Calu3 (cell line): Measurements from ENCODE around the gene CDC45. TPM values are rescaled to one million over a fixed set of nuclear protein-coding genes. Genes with fewer than 3 reads are reported as not detected.

Experiments used
- BruUV-seq: library from RNA; stranded (reverse); fragments of 400-500 nt; replicated peaks from 2 replicates; lab custom pipeline; 2021; lab: Mats Ljungman, UMichigan
- CTCF ChIA-PET: fragments of 300-600 bp; sonication (Branson Sonifier 250); formaldehyde crosslinking; loops from one replicate; lab custom pipeline; 2022; ENCODE audit warnings: antibody characterized with exemption; lab: Charles Lee
- DNase-seq: peaks from one replicate; pipeline ENCODE4 v3.0.0; 2022
- H3K27ac Mint-ChIP-seq: one replicate; pipeline ENCODE4 v1.8.0; 2022; ENCODE audit warnings: mixed read lengths; ENCODE audit not compliant: unreplicated experiment
- H3K27me3 Mint-ChIP-seq: one replicate; pipeline ENCODE4 v1.8.0; 2022; ENCODE audit warnings: mixed read lengths; ENCODE audit not compliant: unreplicated experiment
- H3K36me3 Mint-ChIP-seq: one replicate; pipeline ENCODE4 v1.8.0; 2022; ENCODE audit warnings: mild to moderate bottlenecking, moderate library complexity, mixed read lengths; ENCODE audit not compliant: insufficient read depth, unreplicated experiment
- H3K4me1 Mint-ChIP-seq: one replicate; pipeline ENCODE4 v1.8.0; 2022; ENCODE audit warnings: mild to moderate bottlenecking, low read depth, mixed read lengths; ENCODE audit not compliant: unreplicated experiment
- H3K4me3 Mint-ChIP-seq: one replicate; pipeline ENCODE4 v1.8.0; 2022; ENCODE audit warnings: mild to moderate bottlenecking, low read depth, moderate library complexity, mixed read lengths; ENCODE audit not compliant: unreplicated experiment
- H3K9me3 Mint-ChIP-seq: one replicate; pipeline ENCODE4 v1.8.0; 2022; ENCODE audit warnings: low read depth, mixed read lengths; ENCODE audit not compliant: unreplicated experiment
- intact Hi-C: fragments of 100-400 bp; cut with micrococcal nuclease; formaldehyde crosslinking; loops from one replicate; pipeline ENCODE4 v1.10.0; 2022; ENCODE audit not compliant: unreplicated experiment
- total RNA-seq: library from RNA; stranded (reverse); gene quantifications from 2 replicates; pipeline ENCODE4 v1.2.3, GENCODE V29; 2022
- TF ChIP-seq, protein P1 (sequence below): fragments of 200-600 bp; IDR thresholded peaks from one replicate; pipeline ENCODE4 v1.8.0; 2022; ENCODE audit warnings: antibody characterized with exemption; ENCODE audit not compliant: unreplicated experiment

Gene CDC45
- total RNA-seq, 1 experiment from 2014 or later: 45.0 TPM

DNA sequence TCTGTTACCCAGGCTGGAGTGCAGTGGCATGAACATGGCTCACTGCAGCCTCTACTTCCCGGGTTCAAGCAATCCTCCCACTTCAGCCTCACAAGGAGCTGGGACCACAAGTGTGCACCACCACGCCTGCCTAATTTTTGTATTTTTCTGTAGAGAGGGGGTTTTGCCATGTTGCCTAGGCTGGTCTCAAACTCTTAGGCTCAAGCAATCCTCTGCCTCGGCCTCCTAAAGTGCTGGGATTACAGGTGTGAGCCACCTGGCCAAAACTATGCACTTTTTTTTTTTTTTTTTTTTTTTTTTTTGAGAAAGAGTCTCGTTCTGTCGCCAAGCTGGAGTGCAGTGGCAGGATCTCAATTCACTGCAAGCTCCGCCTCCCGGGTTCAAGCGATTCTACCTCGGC lies 56.8 kb downstream of the CDC45 start:
- no TSS peak for BruUV-seq
- intact Hi-C loops: no loop called here

DNA sequence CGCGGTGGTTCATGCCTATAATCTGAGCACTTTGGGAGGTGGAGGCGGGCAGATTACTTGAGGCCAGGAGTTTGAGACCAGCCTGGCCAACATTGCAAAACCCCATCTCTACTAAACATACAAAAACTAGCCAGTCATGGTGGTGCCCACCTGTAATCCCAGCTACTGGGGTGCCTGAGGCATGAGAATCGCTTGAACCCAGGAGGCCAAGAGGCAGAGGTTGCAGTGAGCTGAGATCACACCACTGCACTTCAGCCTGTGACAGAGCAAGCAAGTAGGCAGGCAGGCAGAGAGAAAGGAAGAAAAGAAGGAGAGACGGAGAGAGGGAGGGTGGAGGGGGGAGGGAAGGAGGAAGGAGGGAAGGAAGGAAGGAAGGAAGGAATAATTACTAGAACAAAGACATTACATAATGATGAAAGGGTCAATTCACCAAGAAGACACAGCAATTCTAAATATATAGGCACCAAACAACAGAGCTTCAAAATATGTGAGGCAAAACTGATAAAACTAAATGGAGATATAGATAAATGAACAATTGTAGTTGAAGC lies 58.3 kb downstream of the CDC45 start:
- no peaks in the 10 kb centered on the region for H3K36me3 Mint-ChIP-seq
- DNase-seq: no peak
- CTCF ChIA-PET: no interaction called here
- H3K27ac Mint-ChIP-seq: no peak overlapping the region
- H3K4me1 Mint-ChIP-seq: no peaks in the 10 kb centered on the region
- peaks cover 44% of the 10 kb centered on the region for H3K27me3 Mint-ChIP-seq
- no peaks in the 10 kb centered on the region for H3K9me3 Mint-ChIP-seq
- no TSS peak for BruUV-seq
- H3K4me3 Mint-ChIP-seq: no peak overlapping the region
- TF ChIP-seq, protein P1, sequence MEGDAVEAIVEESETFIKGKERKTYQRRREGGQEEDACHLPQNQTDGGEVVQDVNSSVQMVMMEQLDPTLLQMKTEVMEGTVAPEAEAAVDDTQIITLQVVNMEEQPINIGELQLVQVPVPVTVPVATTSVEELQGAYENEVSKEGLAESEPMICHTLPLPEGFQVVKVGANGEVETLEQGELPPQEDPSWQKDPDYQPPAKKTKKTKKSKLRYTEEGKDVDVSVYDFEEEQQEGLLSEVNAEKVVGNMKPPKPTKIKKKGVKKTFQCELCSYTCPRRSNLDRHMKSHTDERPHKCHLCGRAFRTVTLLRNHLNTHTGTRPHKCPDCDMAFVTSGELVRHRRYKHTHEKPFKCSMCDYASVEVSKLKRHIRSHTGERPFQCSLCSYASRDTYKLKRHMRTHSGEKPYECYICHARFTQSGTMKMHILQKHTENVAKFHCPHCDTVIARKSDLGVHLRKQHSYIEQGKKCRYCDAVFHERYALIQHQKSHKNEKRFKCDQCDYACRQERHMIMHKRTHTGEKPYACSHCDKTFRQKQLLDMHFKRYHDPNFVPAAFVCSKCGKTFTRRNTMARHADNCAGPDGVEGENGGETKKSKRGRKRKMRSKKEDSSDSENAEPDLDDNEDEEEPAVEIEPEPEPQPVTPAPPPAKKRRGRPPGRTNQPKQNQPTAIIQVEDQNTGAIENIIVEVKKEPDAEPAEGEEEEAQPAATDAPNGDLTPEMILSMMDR: no peak
- intact Hi-C loops: no loop called here

More for the DNA sequence above, 56.8 kb downstream of the CDC45 start:
- Mint-ChIP-seq H3K9me3 (no peaks in the 10 kb centered on the region), H3K36me3 (no peaks in the 10 kb centered on the region), H3K4me1 (no peaks in the 10 kb centered on the region), H3K27me3 (peaks cover 47% of the 10 kb centered on the region), H3K27ac (no peak overlapping the region), H3K4me3 (no peak overlapping the region)
- CTCF ChIA-PET: interaction anchor here (0.6 to 0.7 kb wide), 2 partner anchors 114 to 288 kb away, joined by 6 to 8 read pairs; no protein-coding TSS in a partner anchor
- TF ChIP-seq, protein P1: no peak
- DNase-seq: no peak

DNA sequence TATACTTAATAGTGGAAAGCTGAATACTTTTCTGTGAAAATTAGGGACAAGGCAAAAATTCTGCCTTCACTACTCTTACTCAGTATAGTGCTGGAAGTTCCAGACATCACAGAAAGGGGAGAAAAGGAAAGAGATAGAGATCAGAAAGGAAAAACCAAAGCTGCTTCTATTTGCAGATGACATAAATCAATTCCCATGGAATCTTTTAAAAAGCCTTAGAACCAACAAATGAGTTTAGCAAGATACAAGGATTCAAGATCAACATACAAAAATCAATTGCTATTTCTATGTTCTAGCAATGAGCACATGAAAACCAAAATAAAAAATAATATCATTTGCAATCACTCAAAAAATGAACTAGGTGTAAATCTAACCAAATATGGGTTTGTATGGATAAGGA lies 60.7 kb downstream of the CDC45 start:
- Mint-ChIP-seq H3K4me3 (no peak overlapping the region), H3K36me3 (no peaks in the 10 kb centered on the region), H3K4me1 (no peaks in the 10 kb centered on the region), H3K27ac (no peak overlapping the region), H3K9me3 (no peaks in the 10 kb centered on the region), H3K27me3 (peaks cover 56% of the 10 kb centered on the region)
- DNase-seq: no peak
- intact Hi-C loops: no loop called here
- TF ChIP-seq, protein P1: no peak
- no TSS peak for BruUV-seq
- CTCF ChIA-PET: no interaction called here

DNA sequence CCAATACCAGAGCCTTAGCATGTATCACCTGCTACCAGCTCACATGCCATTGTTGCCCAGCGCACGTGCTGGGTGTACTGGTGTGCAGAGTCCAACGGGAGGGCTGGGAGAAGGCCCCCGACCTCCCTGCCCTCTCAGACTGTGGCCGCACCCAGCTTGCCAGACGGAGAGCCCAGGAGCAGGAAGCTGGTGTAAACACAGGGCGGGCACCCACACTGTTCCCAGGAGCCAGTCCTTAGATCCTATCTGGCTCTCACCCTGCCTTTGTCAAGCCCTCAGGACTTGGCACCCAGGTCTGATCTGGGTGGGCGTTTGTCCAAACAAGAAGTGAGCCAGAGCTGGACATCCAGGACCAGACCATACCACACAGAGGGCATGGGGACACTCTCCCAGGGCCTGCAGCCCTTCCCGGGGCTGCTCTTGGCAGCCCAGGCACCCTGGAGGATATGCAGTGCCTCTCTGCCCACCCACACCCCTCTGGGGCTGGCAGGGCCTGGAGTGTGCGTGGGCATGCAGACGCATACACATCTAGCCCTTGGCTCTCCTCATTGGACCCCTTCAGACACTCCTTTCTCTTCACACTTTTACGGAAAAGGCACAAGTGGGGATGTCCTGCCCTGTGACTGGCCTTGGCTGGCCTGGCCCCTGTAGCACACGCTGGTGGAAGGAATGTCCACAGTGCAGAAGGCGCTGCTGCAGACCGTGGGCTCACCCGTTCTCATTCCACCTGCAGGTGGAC lies 64.4 kb downstream of the CDC45 start:
- peaks cover 5% of the 10 kb centered on the region for H3K36me3 Mint-ChIP-seq
- intact Hi-C loops: no loop called here
- no peaks in the 10 kb centered on the region for H3K9me3 Mint-ChIP-seq
- peaks cover 60% of the 10 kb centered on the region for H3K27me3 Mint-ChIP-seq
- CTCF ChIA-PET: no interaction called here
- H3K27ac Mint-ChIP-seq: no peak overlapping the region
- BruUV-seq: no TSS peak
- H3K4me1 Mint-ChIP-seq: no peaks in the 10 kb centered on the region
- TF ChIP-seq, protein P1: no peak
- no peak overlapping the region for H3K4me3 Mint-ChIP-seq
- no peak for DNase-seq
